Lower leg skin (tissue), 3 donors: ENCODE measurements around the gene EYS.

Experiments
- POLR2A ChIP-seq, 2 donors: fragments of 450-650 bp; IDR thresholded peaks; one replicate each; pipeline ENCODE4 v1.6.1; 2016 to 2017; ENCODE audit warnings: antibody characterized with exemption in 2 of 2, mild to moderate bottlenecking in 1 of 2, moderate library complexity in 1 of 2
- TF ChIP-seq, protein P1 (sequence below), 3 donors: fragments of 450-650 bp; IDR thresholded peaks; one replicate each; pipeline ENCODE4 v1.5.1; 2016; ENCODE audit warnings: antibody characterized with exemption in 3 of 3, mild to moderate bottlenecking in 3 of 3, moderate library complexity in 2 of 3

- TF ChIP-seq, protein P1, sequence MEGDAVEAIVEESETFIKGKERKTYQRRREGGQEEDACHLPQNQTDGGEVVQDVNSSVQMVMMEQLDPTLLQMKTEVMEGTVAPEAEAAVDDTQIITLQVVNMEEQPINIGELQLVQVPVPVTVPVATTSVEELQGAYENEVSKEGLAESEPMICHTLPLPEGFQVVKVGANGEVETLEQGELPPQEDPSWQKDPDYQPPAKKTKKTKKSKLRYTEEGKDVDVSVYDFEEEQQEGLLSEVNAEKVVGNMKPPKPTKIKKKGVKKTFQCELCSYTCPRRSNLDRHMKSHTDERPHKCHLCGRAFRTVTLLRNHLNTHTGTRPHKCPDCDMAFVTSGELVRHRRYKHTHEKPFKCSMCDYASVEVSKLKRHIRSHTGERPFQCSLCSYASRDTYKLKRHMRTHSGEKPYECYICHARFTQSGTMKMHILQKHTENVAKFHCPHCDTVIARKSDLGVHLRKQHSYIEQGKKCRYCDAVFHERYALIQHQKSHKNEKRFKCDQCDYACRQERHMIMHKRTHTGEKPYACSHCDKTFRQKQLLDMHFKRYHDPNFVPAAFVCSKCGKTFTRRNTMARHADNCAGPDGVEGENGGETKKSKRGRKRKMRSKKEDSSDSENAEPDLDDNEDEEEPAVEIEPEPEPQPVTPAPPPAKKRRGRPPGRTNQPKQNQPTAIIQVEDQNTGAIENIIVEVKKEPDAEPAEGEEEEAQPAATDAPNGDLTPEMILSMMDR (IDR thresholded peaks at IDR 0.05): no peak
- TF ChIP-seq POLR2A (IDR thresholded peaks at IDR 0.05): no peak
These were observed 149.8 kb downstream of the EYS start for GRCh38 chr6:65557224-65557623.
